H9 (cell line): ENCODE results near the gene ARHGAP10. TPM values are rescaled to one million over a fixed set of nuclear protein-coding genes. Genes with fewer than 3 reads are reported as not detected.
A peak's percentile ranks its signal among the peaks of the same experiment; 100 is the strongest.

Experiments
- DNase-seq: peaks from one replicate; pipeline ENCODE4 v3.0.0-alpha.2; 2017
- H2AFZ ChIP-seq: one replicate; pipeline ENCODE4 v1.6.1; 2013; ENCODE audit warnings: mild to moderate bottlenecking, low read length, control low read depth, moderate library complexity
- H2AK5ac ChIP-seq: 2 replicates; pipeline ENCODE4 v1.6.1; 2013; ENCODE audit warnings: low read length, control low read depth, mixed read lengths; ENCODE audit not compliant: insufficient read length
- H2BK120ac ChIP-seq: one replicate; pipeline ENCODE4 v1.6.1; 2013; ENCODE audit warnings: low read depth, mild to moderate bottlenecking, low read length, control low read depth, inconsistent platforms; ENCODE audit not compliant: poor library complexity, severe bottlenecking
- H2BK12ac ChIP-seq: 2 replicates; pipeline ENCODE4 v1.6.1; 2013; ENCODE audit warnings: low read length, control low read depth, mixed read lengths, low read depth; ENCODE audit not compliant: insufficient read length
- H2BK15ac ChIP-seq: 2 replicates; pipeline ENCODE4 v1.6.1; 2013; ENCODE audit warnings: low read depth, low read length, control low read depth
- H2BK20ac ChIP-seq: one replicate; pipeline ENCODE4 v1.6.1; 2013; ENCODE audit warnings: low read depth, mild to moderate bottlenecking, low read length, control low read depth, inconsistent platforms; ENCODE audit not compliant: poor library complexity, severe bottlenecking
- H2BK5ac ChIP-seq: 2 replicates; pipeline ENCODE4 v1.6.1; 2013; ENCODE audit warnings: low read length, control low read depth, mixed read lengths; ENCODE audit not compliant: insufficient read length
- H3K14ac ChIP-seq: 2 replicates; pipeline ENCODE4 v1.6.1; 2013; ENCODE audit warnings: low read length, control low read depth; ENCODE audit not compliant: insufficient read depth
- H3K18ac ChIP-seq: 2 replicates; pipeline ENCODE4 v1.6.1; 2013; ENCODE audit warnings: low read depth, mild to moderate bottlenecking, mixed read lengths, low read length, control low read depth; ENCODE audit not compliant: insufficient read length
- H3K23ac ChIP-seq: 2 replicates; pipeline ENCODE4 v1.6.1; 2013; ENCODE audit warnings: low read length, control low read depth, mixed read lengths, low read depth; ENCODE audit not compliant: insufficient read length
- H3K23me2 ChIP-seq: 2 replicates; pipeline ENCODE4 v1.6.1; 2013; ENCODE audit warnings: low read depth, mild to moderate bottlenecking, mixed read lengths, low read length, control low read depth; ENCODE audit not compliant: insufficient read length, poor library complexity, severe bottlenecking
- H3K27ac ChIP-seq: 2 replicates; pipeline ENCODE4 v1.5.1; 2013; ENCODE audit warnings: low read length, control low read depth, mixed read lengths, low read depth; ENCODE audit not compliant: insufficient read length
- H3K27me3 ChIP-seq: 2 replicates; pipeline ENCODE4 v1.6.1; 2013; ENCODE audit warnings: low read length, control low read depth, inconsistent platforms; ENCODE audit not compliant: insufficient read depth
- H3K4ac ChIP-seq: 2 replicates; pipeline ENCODE4 v1.6.1; 2013; ENCODE audit warnings: low read depth, mild to moderate bottlenecking, control low read depth, inconsistent platforms, low read length, moderate library complexity
- H3K4me1 ChIP-seq: 2 replicates; pipeline ENCODE4 v1.6.1; 2013; ENCODE audit warnings: low read length, control low read depth, inconsistent platforms; ENCODE audit not compliant: insufficient read depth
- H3K4me2 ChIP-seq: 2 replicates; pipeline ENCODE4 v1.6.1; 2013; ENCODE audit warnings: low read length, control low read depth, mixed read lengths; ENCODE audit not compliant: insufficient read length, insufficient read depth
- H3K56ac ChIP-seq: 2 replicates; pipeline ENCODE4 v1.6.1; 2013; ENCODE audit warnings: low read depth, mild to moderate bottlenecking, mixed read lengths, low read length, control low read depth; ENCODE audit not compliant: insufficient read length
- H3K79me1 ChIP-seq: 2 replicates; pipeline ENCODE4 v1.6.1; 2013; ENCODE audit warnings: low read depth, mild to moderate bottlenecking, moderate library complexity, low read length, control low read depth, inconsistent platforms; ENCODE audit not compliant: insufficient read depth, poor library complexity, severe bottlenecking
- H3K79me2 ChIP-seq: 2 replicates; pipeline ENCODE4 v1.6.1; 2013; ENCODE audit warnings: low read length, control low read depth, inconsistent platforms; ENCODE audit not compliant: insufficient read depth
- H3K9ac ChIP-seq: 2 replicates; pipeline ENCODE4 v1.6.1; 2013; ENCODE audit warnings: low read length, control low read depth, mixed read lengths; ENCODE audit not compliant: insufficient read length; ENCODE audit errors: extremely low read depth
- H3K9me3 ChIP-seq: one replicate; pipeline ENCODE4 v1.6.1; 2013; ENCODE audit warnings: low read depth, low read length, inconsistent platforms; ENCODE audit not compliant: control insufficient read depth
- H3T11ph ChIP-seq: one replicate; pipeline ENCODE4 v1.6.1; 2013; ENCODE audit warnings: mild to moderate bottlenecking, low read length, control low read depth, inconsistent platforms
- H4K20me1 ChIP-seq: one replicate; pipeline ENCODE4 v1.6.1; 2013; ENCODE audit not compliant: control insufficient read depth, insufficient read length, insufficient read depth
- H4K5ac ChIP-seq: 2 replicates; pipeline ENCODE4 v1.6.1; 2013; ENCODE audit warnings: low read depth, mild to moderate bottlenecking, mixed read lengths, low read length, control low read depth; ENCODE audit not compliant: insufficient read length
- H4K8ac ChIP-seq: replicated peaks from 2 replicates; pipeline ENCODE4 v1.6.1; 2013; ENCODE audit warnings: low read length, control low read depth, mixed read lengths, low read depth; ENCODE audit not compliant: insufficient read length
- H4K91ac ChIP-seq: 2 replicates; pipeline ENCODE4 v1.6.1; 2013; ENCODE audit warnings: low read depth, mild to moderate bottlenecking, moderate library complexity, mixed read lengths, low read length, control low read depth; ENCODE audit not compliant: insufficient read length
- H3K27ac Mint-ChIP-seq, 3 experiments: 2 replicates in 2 of 3; 3 replicates in 1 of 3; pipeline ENCODE4 v1.8.0; 2020 to 2021; ENCODE audit warnings: mixed read lengths in 3 of 3, mild to moderate bottlenecking in 1 of 3, moderate library complexity in 1 of 3
- H3K27me3 Mint-ChIP-seq: 2 replicates; pipeline ENCODE4 v1.8.0; 2021; ENCODE audit warnings: low read depth, mild to moderate bottlenecking, moderate library complexity, mixed read lengths
- H3K36me3 Mint-ChIP-seq, 3 experiments: 2 replicates in 2 of 3; 3 replicates in 1 of 3; pipeline ENCODE4 v1.8.0; 2020 to 2021; ENCODE audit warnings: low read depth in 3 of 3, mixed read lengths in 3 of 3; ENCODE audit not compliant: insufficient read depth in 1 of 3
- H3K4me1 Mint-ChIP-seq, 2 experiments: 2 replicates each; pipeline ENCODE4 v1.8.0; 2020; ENCODE audit warnings: mixed read lengths in 2 of 2
- H3K4me3 Mint-ChIP-seq, 2 experiments: 2 replicates in 1 of 2; 3 replicates in 1 of 2; pipeline ENCODE4 v1.8.0; 2020 to 2021; ENCODE audit warnings: mild to moderate bottlenecking in 2 of 2, mixed read lengths in 2 of 2, moderate library complexity in 1 of 2
- H3K9me3 Mint-ChIP-seq, 2 experiments: 2 replicates in 1 of 2; 3 replicates in 1 of 2; pipeline ENCODE4 v1.8.0; 2020; ENCODE audit warnings: mild to moderate bottlenecking in 2 of 2, mixed read lengths in 2 of 2, moderate library complexity in 1 of 2
- WGBS: extraction: QIAGEN DNeasy Blood & Tissue Kit; methylation state at CpG from one replicate; pipeline ENCODE4 v1.1.7; 2013; ENCODE audit warnings: missing lambda C conversion rate, low lambda C conversion rate, mixed read lengths; ENCODE audit not compliant: insufficient read length; ENCODE audit errors: extremely low coverage; 5-methylcytosine and 5-hydroxymethylcytosine counted together
- total RNA-seq: library from RNA; stranded (reverse); gene quantifications from 2 replicates; pipeline ENCODE4 v1.2.1, GENCODE V29; 2021
- TF ChIP-seq, protein P1 (sequence below): fragments of 200-600 bp; sonication (generic); conservative IDR thresholded peaks from 3 replicates; pipeline ENCODE4 v1.8.0; 2021; ENCODE audit warnings: antibody characterized with exemption, mild to moderate bottlenecking

Gene ARHGAP10
- total RNA-seq, 1 experiment from 2014 or later: 7.8 TPM

DNA sequence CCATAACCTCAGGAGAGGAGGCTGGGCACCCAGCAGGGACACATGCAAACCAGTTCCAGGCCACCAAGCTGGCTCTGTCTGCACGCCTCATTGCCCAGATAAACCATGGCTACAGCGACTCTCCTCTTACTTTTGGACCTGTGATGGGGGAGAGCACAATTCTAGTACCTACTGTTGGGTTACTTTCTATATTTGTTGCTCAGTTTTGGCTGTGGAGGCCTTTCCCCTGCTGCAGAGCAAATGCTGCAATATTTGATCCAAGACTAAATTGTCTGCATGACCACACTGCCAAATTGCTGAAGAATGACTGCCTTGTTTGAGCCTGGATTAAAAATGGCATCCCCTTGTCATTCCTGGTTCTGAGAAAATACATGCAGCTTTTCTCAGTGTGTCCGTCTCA is 253.5 kb downstream of the ARHGAP10 start:
- H3K27ac Mint-ChIP-seq: 0 out of 7 replicates have a peak overlapping the region, but pooled peaks of 1 of the 3 experiments have one; percentile 15
- no peak overlapping the region for H3K14ac ChIP-seq
- H3K4me2 ChIP-seq: no peak overlapping the region
- peaks cover 11% of the 10 kb centered on the region for H3K4me1 ChIP-seq
- no peaks in the 10 kb centered on the region for H3K27me3 Mint-ChIP-seq
- H2BK120ac ChIP-seq: no peak overlapping the region
- H3K56ac ChIP-seq: no peak overlapping the region
- peaks cover 41 to 44% of the 10 kb centered on the region in 2 experiments for H3K4me1 Mint-ChIP-seq
- H2AFZ ChIP-seq: no peak overlapping the region
- no peaks in the 10 kb centered on the region; a peak in 1 of 7 replicates for H3K36me3 Mint-ChIP-seq
- H3K18ac ChIP-seq: no peak overlapping the region
- H2BK12ac ChIP-seq: no peak overlapping the region
- no peaks in the 10 kb centered on the region; a peak in 1 of 5 replicates for H3K9me3 Mint-ChIP-seq
- H4K8ac ChIP-seq: no peak overlapping the region
- WGBS: no CpG with 5 or more reads among the region's 3 CpGs
- H2BK20ac ChIP-seq: no peak overlapping the region
- H3K79me2 ChIP-seq: no peaks in the 10 kb centered on the region
- no peak overlapping the region for H4K5ac ChIP-seq
- H3K79me1 ChIP-seq: no peaks in the 10 kb centered on the region
- H3K23ac ChIP-seq: no peak overlapping the region
- DNase-seq: no peak
- no peak overlapping the region for H2BK15ac ChIP-seq
- H4K91ac ChIP-seq: no peak overlapping the region
- no peaks in the 10 kb centered on the region for H3K9me3 ChIP-seq
- no peak overlapping the region for H3K27ac ChIP-seq
- peaks cover 3% of the 10 kb centered on the region for H4K20me1 ChIP-seq
- no peak overlapping the region for H3K9ac ChIP-seq
- no peak overlapping the region for H3K4ac ChIP-seq
- no peak overlapping the region for H3T11ph ChIP-seq
- no peaks in the 10 kb centered on the region for H3K23me2 ChIP-seq
- TF ChIP-seq, protein P1, sequence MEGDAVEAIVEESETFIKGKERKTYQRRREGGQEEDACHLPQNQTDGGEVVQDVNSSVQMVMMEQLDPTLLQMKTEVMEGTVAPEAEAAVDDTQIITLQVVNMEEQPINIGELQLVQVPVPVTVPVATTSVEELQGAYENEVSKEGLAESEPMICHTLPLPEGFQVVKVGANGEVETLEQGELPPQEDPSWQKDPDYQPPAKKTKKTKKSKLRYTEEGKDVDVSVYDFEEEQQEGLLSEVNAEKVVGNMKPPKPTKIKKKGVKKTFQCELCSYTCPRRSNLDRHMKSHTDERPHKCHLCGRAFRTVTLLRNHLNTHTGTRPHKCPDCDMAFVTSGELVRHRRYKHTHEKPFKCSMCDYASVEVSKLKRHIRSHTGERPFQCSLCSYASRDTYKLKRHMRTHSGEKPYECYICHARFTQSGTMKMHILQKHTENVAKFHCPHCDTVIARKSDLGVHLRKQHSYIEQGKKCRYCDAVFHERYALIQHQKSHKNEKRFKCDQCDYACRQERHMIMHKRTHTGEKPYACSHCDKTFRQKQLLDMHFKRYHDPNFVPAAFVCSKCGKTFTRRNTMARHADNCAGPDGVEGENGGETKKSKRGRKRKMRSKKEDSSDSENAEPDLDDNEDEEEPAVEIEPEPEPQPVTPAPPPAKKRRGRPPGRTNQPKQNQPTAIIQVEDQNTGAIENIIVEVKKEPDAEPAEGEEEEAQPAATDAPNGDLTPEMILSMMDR: no peak
- H2BK5ac ChIP-seq: no peak overlapping the region
- no peak overlapping the region for H2AK5ac ChIP-seq
- no peaks in the 10 kb centered on the region for H3K27me3 ChIP-seq
- H3K4me3 Mint-ChIP-seq: no peak overlapping the region
